Measurements from ENCODE around the gene OR2AT4.
"Not testable (repeated sequence)": the region's sequence is repeated elsewhere in the genome, so short reads cannot be mapped to it uniquely, and the experiment has no call there.

Gene OR2AT4

GRCh38 chr11:75096456-75097172 lies at the start of gene OR2AT4:
TSS of gene OR2AT4 (minus strand) at chr11:75096876.
- no peak for DNase-seq (ENCODE audit: low spot score)

DNA sequence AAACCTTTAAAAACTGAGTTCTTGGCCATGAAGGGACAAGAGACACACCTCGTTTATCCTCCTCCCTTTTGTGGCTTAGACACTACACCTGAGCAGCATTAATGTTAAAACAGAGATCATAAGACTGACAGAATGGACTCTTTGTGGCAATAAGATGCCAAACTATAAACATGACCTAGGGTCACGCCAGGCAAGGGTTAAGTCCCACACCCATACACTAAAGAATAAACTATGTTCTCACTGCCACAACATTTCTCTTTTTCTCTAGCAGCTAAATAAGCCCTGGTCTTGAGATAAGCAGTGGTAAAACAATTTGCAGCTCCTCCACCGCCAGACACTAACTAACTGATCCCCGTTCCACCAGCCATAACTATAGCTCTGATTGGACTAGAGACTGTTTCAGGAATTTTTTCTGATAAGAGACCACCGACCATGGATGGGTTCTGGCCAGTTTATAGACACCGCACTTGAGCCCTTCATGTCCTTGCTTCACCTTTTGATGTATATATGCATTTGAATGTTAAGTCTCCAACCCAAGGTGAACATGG lies 49.4 kb upstream of the OR2AT4 start:
- no peak for DNase-seq (ENCODE audit: low spot score)

DNA sequence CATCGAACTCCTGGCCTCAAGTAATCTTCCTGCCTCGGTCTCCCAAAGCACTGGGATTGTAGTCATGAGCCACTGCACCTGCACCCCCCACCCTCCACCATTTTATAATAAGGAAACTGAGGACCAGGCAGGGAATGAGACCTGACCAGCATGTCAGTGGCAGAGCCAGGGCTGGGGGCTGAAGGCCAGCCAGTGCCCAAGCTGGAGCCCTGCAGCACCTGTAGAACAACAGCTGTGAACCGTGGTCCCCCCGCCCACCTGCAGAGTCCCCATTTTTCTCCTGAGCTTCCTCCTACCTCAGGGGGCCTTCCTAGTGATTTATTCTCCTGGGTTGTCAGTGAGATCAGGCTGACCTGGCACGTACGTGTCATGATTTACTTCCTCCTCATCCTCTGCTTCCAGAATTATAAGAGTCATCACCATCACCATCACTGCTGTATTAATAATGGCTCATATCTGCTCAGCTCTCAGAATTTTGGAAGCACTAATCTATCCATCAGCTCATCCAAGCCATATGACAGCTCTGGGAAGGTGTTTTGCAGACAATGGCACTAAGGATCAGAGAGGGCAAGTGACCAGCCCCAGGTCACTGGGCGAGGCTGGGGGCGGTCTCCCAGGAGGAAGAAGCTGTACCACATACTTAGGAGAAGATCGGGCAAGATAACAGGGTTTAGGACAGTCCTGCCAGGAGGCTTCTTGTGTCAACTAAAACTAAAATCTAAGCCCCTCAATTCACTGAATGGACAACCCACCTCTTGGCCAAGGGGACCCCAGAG lies 48.7 kb upstream of the OR2AT4 start:
- no peak for DNase-seq (ENCODE audit: low spot score)

GRCh38 chr11:75144716-75145014 lies 48.0 kb upstream of the OR2AT4 start:
- no peak for DNase-seq (ENCODE audit: low spot score)

GRCh38 chr11:75143420-75143731 lies 46.7 kb upstream of the OR2AT4 start:
- DNase-seq (ENCODE audit: low spot score) = no peak

DNA sequence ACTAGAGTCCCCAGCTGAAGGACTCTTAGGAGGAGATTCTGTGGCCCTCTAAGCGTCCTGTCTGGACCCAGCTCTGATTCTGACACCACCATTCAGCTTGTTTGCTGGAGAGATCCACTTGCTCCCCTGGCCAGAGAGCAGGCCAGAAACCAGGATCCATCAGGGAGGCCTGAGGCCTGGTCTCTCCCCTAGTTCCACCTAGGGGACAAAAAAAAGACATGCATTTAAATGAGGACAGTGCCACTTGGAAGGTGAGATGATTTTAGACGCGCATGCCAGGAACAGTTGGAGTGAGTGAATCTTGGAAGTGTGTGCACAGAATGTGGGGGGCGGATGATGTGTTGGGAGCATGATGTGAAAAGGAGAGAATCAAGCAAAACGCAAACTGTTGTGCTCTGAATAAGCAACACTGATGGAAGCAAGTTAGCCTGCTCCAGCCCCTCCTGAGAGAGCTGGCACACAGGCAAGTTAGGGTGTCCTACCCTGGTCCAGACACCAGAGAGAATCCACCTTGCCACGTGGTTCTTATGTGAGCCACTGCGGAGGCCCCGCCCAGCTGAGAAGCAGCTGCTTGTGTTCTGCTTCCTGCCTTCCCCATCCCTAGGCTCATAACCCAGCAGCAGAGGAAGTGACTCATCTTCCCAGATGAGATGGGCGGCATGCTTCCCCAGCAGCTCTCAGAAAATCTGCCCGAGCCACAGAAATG lies 46.2 kb upstream of the OR2AT4 start:
- peak; percentile 97 for DNase-seq (ENCODE audit: low spot score)

DNA sequence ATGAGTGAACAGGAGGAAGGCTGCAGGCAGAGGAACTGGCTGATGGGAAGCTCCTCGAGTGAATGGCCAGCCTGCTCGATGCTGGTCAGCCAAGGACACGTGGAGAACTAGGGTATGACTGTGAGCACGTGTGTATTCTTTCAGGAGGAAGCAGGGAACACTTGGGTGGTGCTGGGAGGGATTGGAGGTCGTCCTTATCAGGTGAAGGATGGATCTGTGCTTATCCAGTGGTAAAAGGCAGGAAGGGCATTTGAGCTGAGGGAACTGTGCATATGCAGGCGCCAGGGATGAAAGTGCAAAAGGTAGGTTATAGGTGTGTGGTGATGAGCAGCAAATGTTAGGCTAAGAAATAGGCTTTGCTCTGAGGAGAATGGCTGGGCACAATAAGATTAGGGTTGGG lies 44.5 kb upstream of the OR2AT4 start:
- DNase-seq (ENCODE audit: low spot score) = no peak

- peak; percentile 43 for DNase-seq (ENCODE audit: low spot score)
These were observed 43.8 kb upstream of the OR2AT4 start for GRCh38 chr11:75140269-75141138.

DNA sequence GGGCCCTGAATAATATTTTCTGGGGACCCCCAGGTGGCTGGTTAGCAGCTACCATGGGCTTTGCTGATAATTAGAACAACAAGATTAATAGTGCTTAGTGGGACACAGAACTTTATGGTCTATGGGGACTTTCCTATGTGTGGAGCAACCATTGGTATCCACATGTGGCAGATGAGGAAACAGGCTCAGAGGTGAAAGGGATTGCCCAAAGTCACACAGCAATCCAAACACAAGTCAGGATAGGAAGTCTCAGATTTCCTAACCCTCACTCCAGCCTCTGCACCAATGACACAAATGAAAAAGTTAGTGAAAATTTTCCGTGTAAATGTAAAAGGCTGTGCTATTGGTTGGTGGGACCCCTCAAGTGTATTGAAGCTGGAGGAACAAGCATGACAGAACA lies 39.0 kb upstream of the OR2AT4 start:
- no peak for DNase-seq (ENCODE audit: low spot score)

GRCh38 chr11:75135021-75135650 lies 38.5 kb upstream of the OR2AT4 start:
- DNase-seq (ENCODE audit: low spot score) = no peak

DNA sequence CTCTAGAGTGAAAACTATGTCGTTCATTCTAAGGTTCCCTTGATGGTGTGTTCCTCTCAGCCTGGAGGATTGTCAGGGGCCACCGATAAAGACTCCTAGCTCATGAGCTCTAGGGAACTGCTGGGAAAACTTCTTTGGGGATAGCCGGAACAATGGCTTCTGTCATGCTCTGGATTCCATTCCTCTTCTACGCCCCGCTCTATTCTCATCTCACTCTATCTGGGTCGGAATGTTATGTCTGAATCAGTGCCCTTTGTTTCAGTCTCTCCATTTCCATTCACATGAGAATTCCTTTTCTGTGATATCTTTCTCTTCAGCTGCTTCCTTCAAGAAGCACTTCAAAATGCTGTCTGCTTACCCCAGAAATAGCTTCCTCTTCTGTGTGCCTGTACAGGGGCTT lies 37.3 kb upstream of the OR2AT4 start:
- DNase-seq (ENCODE audit: low spot score) = no peak

DNA sequence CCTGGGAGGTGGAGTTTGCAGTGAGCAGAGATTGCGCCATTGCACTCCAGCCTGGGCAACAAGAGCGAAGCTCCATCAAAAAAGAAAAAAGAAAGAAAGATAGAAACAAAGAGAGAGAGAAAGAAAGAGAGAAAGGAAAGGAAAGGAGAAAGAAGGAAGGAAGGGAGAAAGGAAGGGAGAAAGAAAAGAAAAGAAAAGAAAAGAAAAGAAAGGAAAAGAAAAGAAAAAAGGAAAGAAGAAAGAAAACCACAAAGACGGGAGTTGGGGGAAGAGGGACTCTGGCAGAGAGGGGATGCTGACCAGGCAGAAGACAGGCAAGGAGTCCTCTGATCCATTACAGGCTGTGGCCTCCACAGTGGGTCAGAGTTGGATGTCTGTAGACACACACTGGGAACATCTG lies 35.4 kb upstream of the OR2AT4 start:
- no peak for DNase-seq (ENCODE audit: low spot score)

DNA sequence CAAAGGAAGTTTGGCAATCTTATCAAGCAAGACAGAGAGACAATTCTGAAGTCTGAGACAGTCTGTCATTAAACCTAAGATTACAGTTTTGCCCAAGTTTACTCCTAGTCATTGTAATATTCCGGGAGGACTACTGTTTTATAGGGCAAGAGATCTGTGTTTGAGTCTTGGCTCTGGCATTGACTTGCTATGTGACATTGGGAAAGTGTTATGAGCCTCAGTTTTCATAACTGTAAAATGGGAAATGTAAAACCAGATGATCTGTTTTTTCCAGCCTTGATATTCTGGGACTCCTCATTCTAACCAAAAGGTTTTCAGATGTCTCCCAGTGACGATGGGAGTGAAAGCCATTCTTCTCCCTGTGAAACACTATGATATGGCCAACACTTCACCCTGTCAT lies 29.9 kb upstream of the OR2AT4 start:
- DNase-seq (ENCODE audit: low spot score) = no peak

DNA sequence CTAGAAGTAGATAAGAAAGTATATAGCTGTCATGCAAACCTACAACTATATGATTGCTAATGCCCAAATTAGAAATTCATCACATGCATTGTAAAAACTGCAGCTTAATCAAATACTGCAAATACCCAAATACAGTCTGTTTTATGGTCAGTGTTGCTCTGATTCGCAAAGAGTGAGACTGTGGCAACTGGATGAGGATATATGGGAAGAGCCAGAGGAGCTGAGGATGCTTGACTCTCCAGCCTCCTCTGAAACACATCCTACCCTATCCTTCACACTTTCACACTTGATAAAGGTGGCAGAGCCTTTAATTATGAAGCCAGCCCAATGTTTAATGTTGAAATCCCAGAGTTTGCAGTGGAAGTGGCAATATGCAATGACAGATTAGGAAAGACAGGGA lies 21.9 kb upstream of the OR2AT4 start:
- DNase-seq (ENCODE audit: low spot score) = no peak

GRCh38 chr11:75114465-75114864 lies 17.8 kb upstream of the OR2AT4 start:
- no peak for DNase-seq (ENCODE audit: low spot score)

- no peak for DNase-seq (ENCODE audit: low spot score)
These were observed 16.4 kb upstream of the OR2AT4 start for GRCh38 chr11:75113030-75113429.

- no peak for DNase-seq (ENCODE audit: low spot score)
These were observed 15.5 kb upstream of the OR2AT4 start for GRCh38 chr11:75112200-75112599.

- DNase-seq (ENCODE audit: low spot score) = no peak
These were observed 10.5 kb upstream of the OR2AT4 start for GRCh38 chr11:75107187-75107586.

GRCh38 chr11:75105967-75106681 lies 9.4 kb upstream of the OR2AT4 start:
- DNase-seq (ENCODE audit: low spot score) = not testable (repeated sequence)

GRCh38 chr11:75105462-75105925 lies 8.8 kb upstream of the OR2AT4 start:
- DNase-seq (ENCODE audit: low spot score) = peak; percentile 69
